ENCODE measurements around the gene MMP24.
"Not testable (repeated sequence)": the region's sequence is repeated elsewhere in the genome, so short reads cannot be mapped to it uniquely, and the experiment has no call there.

MMP24 gene

GRCh38 chr20:35257175-35257909, 30.9 kb downstream of the MMP24 start:
- Histone ChIP-seq H3K27ac (ENCODE audit: low read length) (no peak overlapping the region), H3K36me3 (ENCODE audit: control insufficient read depth in 2 of 2, insufficient read depth in 2 of 2, low read length in 2 of 2) (peaks cover 0 to 8% of the 10 kb centered on the region in 2 donors), H3K4me1 (ENCODE audit: control insufficient read depth, insufficient read depth, low read length) (no peaks in the 10 kb centered on the region), H3K9ac (ENCODE audit: low read length in 2 of 2) (no peak overlapping the region), H3K27me3 (ENCODE audit: control insufficient read depth in 1 of 2, insufficient read depth in 2 of 2, low read length in 2 of 2) (no peaks in the 10 kb centered on the region), H3K9me3 (ENCODE audit: control insufficient read depth in 2 of 2, low read length in 2 of 2) (no peaks in the 10 kb centered on the region), H3K4me3 (ENCODE audit: low read length in 2 of 2) (no peak overlapping the region)

GRCh38 chr20:35260426-35260825, 33.9 kb downstream of the MMP24 start:
- no peak overlapping the region for H3K9ac ChIP-seq (ENCODE audit: low read length in 2 of 2)
- H3K9me3 ChIP-seq (ENCODE audit: control insufficient read depth in 2 of 2, low read length in 2 of 2), result no peaks in the 10 kb centered on the region
- H3K27ac ChIP-seq (ENCODE audit: low read length), result no peak overlapping the region
- H3K36me3 ChIP-seq (ENCODE audit: control insufficient read depth in 2 of 2, insufficient read depth in 2 of 2, low read length in 2 of 2), result peaks cover 3 to 4% of the 10 kb centered on the region in 2 donors
- H3K4me3 ChIP-seq (ENCODE audit: low read length in 2 of 2), result no peak overlapping the region
- peaks cover 15% of the 10 kb centered on the region for H3K4me1 ChIP-seq (ENCODE audit: control insufficient read depth, insufficient read depth, low read length)
- no peaks in the 10 kb centered on the region for H3K27me3 ChIP-seq (ENCODE audit: control insufficient read depth in 1 of 2, insufficient read depth in 2 of 2, low read length in 2 of 2)

- H3K4me3 ChIP-seq (ENCODE audit: low read length in 2 of 2); H3K9ac ChIP-seq (ENCODE audit: low read length in 2 of 2); H3K27me3 ChIP-seq (ENCODE audit: control insufficient read depth in 1 of 2, insufficient read depth in 2 of 2, low read length in 2 of 2); H3K9me3 ChIP-seq (ENCODE audit: control insufficient read depth in 2 of 2, low read length in 2 of 2); H3K36me3 ChIP-seq (ENCODE audit: control insufficient read depth in 2 of 2, insufficient read depth in 2 of 2, low read length in 2 of 2); H3K27ac ChIP-seq (ENCODE audit: low read length): not testable (repeated sequence)
- peaks cover 15% of the 10 kb centered on the region for H3K4me1 ChIP-seq (ENCODE audit: control insufficient read depth, insufficient read depth, low read length)
Observed at GRCh38 chr20:35262321-35262720, 35.8 kb downstream of the MMP24 start.

GRCh38 chr20:35262731-35263531, 36.4 kb downstream of the MMP24 start:
- peak overlapping the region; percentile 57 to 58 for H3K9ac ChIP-seq (ENCODE audit: low read length in 2 of 2)
- peaks cover 6 to 11% of the 10 kb centered on the region in 2 donors for H3K36me3 ChIP-seq (ENCODE audit: control insufficient read depth in 2 of 2, insufficient read depth in 2 of 2, low read length in 2 of 2)
- peak overlapping the region; percentile 70 for H3K27ac ChIP-seq (ENCODE audit: low read length)

GRCh38 chr20:35263532-35264341, 37.2 kb downstream of the MMP24 start:
- Histone ChIP-seq H3K27ac (ENCODE audit: low read length) (peak overlapping the region; percentile 70), H3K4me1 (ENCODE audit: control insufficient read depth, insufficient read depth, low read length) (peaks cover 15% of the 10 kb centered on the region), H3K27me3 (ENCODE audit: control insufficient read depth in 1 of 2, insufficient read depth in 2 of 2, low read length in 2 of 2) (no peaks in the 10 kb centered on the region), H3K9me3 (ENCODE audit: control insufficient read depth in 2 of 2, low read length in 2 of 2) (no peaks in the 10 kb centered on the region), H3K4me3 (ENCODE audit: low read length in 2 of 2) (peak overlapping the region; percentile 46 to 55), H3K9ac (ENCODE audit: low read length in 2 of 2) (peak overlapping the region; percentile 57 to 58), H3K36me3 (ENCODE audit: control insufficient read depth in 2 of 2, insufficient read depth in 2 of 2, low read length in 2 of 2) (peaks cover 6 to 15% of the 10 kb centered on the region in 2 donors)

More at GRCh38 chr20:35262731-35263531, 36.4 kb downstream of the MMP24 start:
- H3K9me3 ChIP-seq (ENCODE audit: control insufficient read depth in 2 of 2, low read length in 2 of 2); H3K27me3 ChIP-seq (ENCODE audit: control insufficient read depth in 1 of 2, insufficient read depth in 2 of 2, low read length in 2 of 2): not testable (repeated sequence)
- H3K4me3 ChIP-seq (ENCODE audit: low read length in 2 of 2), result peak overlapping the region; percentile 46 to 55
- peaks cover 15% of the 10 kb centered on the region for H3K4me1 ChIP-seq (ENCODE audit: control insufficient read depth, insufficient read depth, low read length)

- Histone ChIP-seq H3K9me3 (ENCODE audit: control insufficient read depth in 2 of 2, low read length in 2 of 2) (no peaks in the 10 kb centered on the region), H3K4me1 (ENCODE audit: control insufficient read depth, insufficient read depth, low read length) (peaks cover 20% of the 10 kb centered on the region), H3K9ac (ENCODE audit: low read length in 2 of 2) (no peak overlapping the region), H3K27me3 (ENCODE audit: control insufficient read depth in 1 of 2, insufficient read depth in 2 of 2, low read length in 2 of 2) (no peaks in the 10 kb centered on the region), H3K4me3 (ENCODE audit: low read length in 2 of 2) (no peak overlapping the region), H3K36me3 (ENCODE audit: control insufficient read depth in 2 of 2, insufficient read depth in 2 of 2, low read length in 2 of 2) (peaks cover 6 to 17% of the 10 kb centered on the region in 2 donors), H3K27ac (ENCODE audit: low read length) (no peak overlapping the region)
Observed at GRCh38 chr20:35264755-35265154, 38.3 kb downstream of the MMP24 start.

- no peak overlapping the region for H3K4me3 ChIP-seq (ENCODE audit: low read length in 2 of 2)
- no peak overlapping the region for H3K9ac ChIP-seq (ENCODE audit: low read length in 2 of 2)
- H3K9me3 ChIP-seq (ENCODE audit: control insufficient read depth in 2 of 2, low read length in 2 of 2), result no peaks in the 10 kb centered on the region
- H3K27me3 ChIP-seq (ENCODE audit: control insufficient read depth in 1 of 2, insufficient read depth in 2 of 2, low read length in 2 of 2), result no peaks in the 10 kb centered on the region
- peaks cover 17 to 26% of the 10 kb centered on the region in 2 donors for H3K36me3 ChIP-seq (ENCODE audit: control insufficient read depth in 2 of 2, insufficient read depth in 2 of 2, low read length in 2 of 2)
- H3K4me1 ChIP-seq (ENCODE audit: control insufficient read depth, insufficient read depth, low read length), result peaks cover 20% of the 10 kb centered on the region
- no peak overlapping the region for H3K27ac ChIP-seq (ENCODE audit: low read length)
Observed at GRCh38 chr20:35267092-35267491, 40.6 kb downstream of the MMP24 start.

- Histone ChIP-seq H3K4me1 (ENCODE audit: control insufficient read depth, insufficient read depth, low read length) (peaks cover 7% of the 10 kb centered on the region), H3K9ac (ENCODE audit: low read length in 2 of 2) (no peak overlapping the region), H3K4me3 (ENCODE audit: low read length in 2 of 2) (no peak overlapping the region), H3K27ac (ENCODE audit: low read length) (no peak overlapping the region), H3K27me3 (ENCODE audit: control insufficient read depth in 1 of 2, insufficient read depth in 2 of 2, low read length in 2 of 2) (no peaks in the 10 kb centered on the region), H3K9me3 (ENCODE audit: control insufficient read depth in 2 of 2, low read length in 2 of 2) (no peaks in the 10 kb centered on the region), H3K36me3 (ENCODE audit: control insufficient read depth in 2 of 2, insufficient read depth in 2 of 2, low read length in 2 of 2) (peaks cover 14 to 29% of the 10 kb centered on the region in 2 donors)
Observed at GRCh38 chr20:35269055-35269781, 42.7 kb downstream of the MMP24 start.

- H3K27ac ChIP-seq (ENCODE audit: low read length), result no peak overlapping the region
- H3K27me3 ChIP-seq (ENCODE audit: control insufficient read depth in 1 of 2, insufficient read depth in 2 of 2, low read length in 2 of 2), result no peaks in the 10 kb centered on the region
- no peaks in the 10 kb centered on the region for H3K9me3 ChIP-seq (ENCODE audit: control insufficient read depth in 2 of 2, low read length in 2 of 2)
- no peak overlapping the region for H3K4me3 ChIP-seq (ENCODE audit: low read length in 2 of 2)
- no peak overlapping the region for H3K9ac ChIP-seq (ENCODE audit: low read length in 2 of 2)
- H3K4me1 ChIP-seq (ENCODE audit: control insufficient read depth, insufficient read depth, low read length), result peaks cover 9% of the 10 kb centered on the region
- peaks cover 14 to 32% of the 10 kb centered on the region in 2 donors for H3K36me3 ChIP-seq (ENCODE audit: control insufficient read depth in 2 of 2, insufficient read depth in 2 of 2, low read length in 2 of 2)
Observed at GRCh38 chr20:35270021-35270902, 43.8 kb downstream of the MMP24 start.
